SK-N-SH (cell line): Measurements from ENCODE around the gene MAPKAPK5. TPM values are rescaled to one million over a fixed set of nuclear protein-coding genes. Genes with fewer than 3 reads are reported as not detected.

Experiments used
- CTCF ChIA-PET: fragments of 300-600, 350-600 bp; formaldehyde crosslinking; extraction: SDS; loops from one replicate; lab custom pipeline; 2021; lab: Yijun Ruan, JAX
- POLR2A ChIA-PET: fragments of 350-600 bp; sonication (Branson Sonifier 250); formaldehyde crosslinking; extraction: SDS; loops from one replicate; lab custom pipeline; 2020; ENCODE audit warnings: antibody characterized with exemption, inconsistent platforms; lab: Yijun Ruan, JAX
- DNase-seq: peaks from one replicate; pipeline ENCODE4 v3.0.0; 2012
- H2AFZ ChIP-seq: fragments of 200-600 bp; sonication (generic); 2 replicates; pipeline ENCODE4 v1.8.1; 2016; ENCODE audit warnings: antibody characterized with exemption, mild to moderate bottlenecking, low read depth
- H3F3A ChIP-seq: fragments of 200-600 bp; sonication (generic); replicated peaks from 2 replicates; pipeline ENCODE3; 2016; ENCODE audit warnings: antibody characterized with exemption, mild to moderate bottlenecking; ENCODE audit not compliant: insufficient read depth
- H3K27ac ChIP-seq, 2 experiments: fragments of 200-500 bp in 1 of 2; fragments of 200-600 bp in 1 of 2; sonication (Bioruptor generic) in 1 of 2; sonication (generic), shearing (Covaris generic) in 1 of 2; 2 replicates each; pipeline versions ENCODE4 v1.5.1 to v1.6.1; 2014 to 2016; ENCODE audit warnings: low read depth in 2 of 2, inconsistent platforms in 1 of 2, low read length in 1 of 2, mild to moderate bottlenecking in 1 of 2, mixed read lengths in 1 of 2
- H3K27me3 ChIP-seq: fragments of 200-600 bp; sonication (generic), shearing (Covaris generic); 2 replicates; pipeline ENCODE4 v1.6.1; 2016; ENCODE audit warnings: mixed run types; ENCODE audit not compliant: insufficient read depth
- H3K36me3 ChIP-seq, 2 experiments: fragments of 200-500 bp in 1 of 2; fragments of 200-600 bp in 1 of 2; sonication (Bioruptor generic) in 1 of 2; sonication (generic) in 1 of 2; replicated peaks in 1 of 2; 2 replicates each; pipeline versions ENCODE3 to v1.5.1; 2014 to 2016; ENCODE audit warnings: low read length in 1 of 2, mild to moderate bottlenecking in 1 of 2; ENCODE audit not compliant: insufficient read depth in 2 of 2, control insufficient read depth in 1 of 2
- H3K4me1 ChIP-seq, 2 experiments: fragments of 200-500 bp in 1 of 2; fragments of 200-600 bp in 1 of 2; sonication (Bioruptor generic) in 1 of 2; sonication (generic), shearing (Covaris generic) in 1 of 2; 2 replicates each; pipeline versions ENCODE4 v1.5.1 to v1.6.1; 2014 to 2016; ENCODE audit warnings: low read depth in 1 of 2, low read length in 1 of 2, mixed run types in 1 of 2; ENCODE audit not compliant: insufficient read depth in 2 of 2, control insufficient read depth in 1 of 2
- H3K4me2 ChIP-seq: fragments of 200-600 bp; sonication (generic), shearing (Covaris generic); 2 replicates; pipeline ENCODE4 v1.6.1; 2017; ENCODE audit warnings: mixed run types
- H3K4me3 ChIP-seq, 2 experiments: fragments of 200-500 bp in 1 of 2; fragments of 200-600 bp in 1 of 2; sonication (Bioruptor generic) in 1 of 2; sonication (generic), shearing (Covaris generic) in 1 of 2; 2 replicates each; pipeline versions ENCODE4 v1.5.1 to v1.8.1; 2014 to 2016; ENCODE audit warnings: low read depth in 2 of 2, inconsistent platforms in 1 of 2, low read length in 1 of 2, mild to moderate bottlenecking in 1 of 2, mixed read lengths in 1 of 2, moderate library complexity in 1 of 2
- H3K79me2 ChIP-seq: fragments of 200-600 bp; sonication (generic); 2 replicates; pipeline ENCODE4 v1.8.1; 2017; ENCODE audit warnings: mild to moderate bottlenecking; ENCODE audit not compliant: insufficient read depth
- H3K9ac ChIP-seq: fragments of 200-600 bp; sonication (generic); 2 replicates; pipeline ENCODE4 v1.6.1; 2017; ENCODE audit warnings: mixed run types
- H3K9me2 ChIP-seq: fragments of 200-600 bp; sonication (generic); 2 replicates; pipeline ENCODE4 v1.6.1; 2017; ENCODE audit warnings: mixed run types
- H3K9me3 ChIP-seq: fragments of 200-600 bp; sonication (generic); 2 replicates; pipeline ENCODE4 v1.6.1; 2017; ENCODE audit warnings: mixed run types, mild to moderate bottlenecking, moderate library complexity
- H4K20me1 ChIP-seq: fragments of 200-600 bp; sonication (generic); 2 replicates; pipeline ENCODE4 v1.6.1; 2017; ENCODE audit warnings: mild to moderate bottlenecking, mixed run types; ENCODE audit not compliant: insufficient read depth
- CHD2 ChIP-seq: fragments of 150-350 bp; IDR thresholded peaks from 2 replicates; pipeline ENCODE4 v1.6.1; 2018; ENCODE audit warnings: low read length; ENCODE audit not compliant: partially characterized antibody
- GATA2 ChIP-seq: sonication (generic); formaldehyde crosslinking; IDR thresholded peaks from 2 replicates; pipeline ENCODE4 v1.5.0; 2020; ENCODE audit warnings: mild to moderate bottlenecking, missing genetic modification reagents
- MEF2A ChIP-seq: IDR thresholded peaks from 2 replicates; pipeline ENCODE4 v1.4.0; 2012; ENCODE audit warnings: low read depth, borderline replicate concordance
- MXI1 ChIP-seq: IDR thresholded peaks from 2 replicates; pipeline ENCODE4 v1.6.1; 2012; ENCODE audit warnings: mild to moderate bottlenecking, low read depth, low read length, improper control_type of control experiment
- NFIC ChIP-seq: IDR thresholded peaks from 2 replicates; pipeline ENCODE4 v1.4.0; 2012; ENCODE audit warnings: borderline replicate concordance
- POLR2AphosphoS5 ChIP-seq: IDR thresholded peaks from 2 replicates; pipeline ENCODE4 v1.6.1; 2012; ENCODE audit warnings: low read depth, low read length
- RAD21 ChIP-seq: IDR thresholded peaks from 2 replicates; pipeline ENCODE4 v1.6.1; 2012; ENCODE audit warnings: mild to moderate bottlenecking, low read length
- RCOR1 ChIP-seq: fragments of 150-350 bp; IDR thresholded peaks from 2 replicates; pipeline ENCODE4 v1.6.1; 2017; ENCODE audit warnings: antibody characterized with exemption, low read length
- RFX5 ChIP-seq: IDR thresholded peaks from 2 replicates; pipeline ENCODE4 v1.6.1; 2012; ENCODE audit warnings: mild to moderate bottlenecking, improper control_type of control experiment, low read length
- SMC3 ChIP-seq: IDR thresholded peaks from 2 replicates; pipeline ENCODE4 v1.6.1; 2012; ENCODE audit warnings: low read depth, low read length, improper control_type of control experiment
- TAF1 ChIP-seq: IDR thresholded peaks from 2 replicates; pipeline ENCODE4 v1.6.1; 2012; ENCODE audit warnings: low read depth, mild to moderate bottlenecking, low read length, moderate library complexity, borderline replicate concordance
- TCF12 ChIP-seq: IDR thresholded peaks from 2 replicates; pipeline ENCODE4 v1.4.0; 2012
- WGBS: methylation state at CpG from one replicate; pipeline ENCODE4 v1.1.6; 2017; ENCODE audit warnings: low lambda C conversion rate; 5-methylcytosine and 5-hydroxymethylcytosine counted together
- polyA plus RNA-seq, 3 experiments: library from polyadenylated mRNA; depleted of rRNA; stranded (reverse); fragments of >200 nt; gene quantifications; 2 replicates each; pipeline ENCODE4 v1.2.3, GENCODE V29; 2012
- TF ChIP-seq, protein P1 (sequence below): IDR thresholded peaks from 2 replicates; pipeline ENCODE4 v1.4.0; 2012; ENCODE audit warnings: low read depth, borderline replicate concordance
- TF ChIP-seq, protein P2 (sequence below): fragments of 200-600 bp; sonication (generic); IDR thresholded peaks from 2 replicates; pipeline ENCODE4 v1.6.1; 2017; ENCODE audit warnings: antibody characterized with exemption, mild to moderate bottlenecking, moderate library complexity
- TF ChIP-seq, protein P3 (sequence below): IDR thresholded peaks from 2 replicates; pipeline ENCODE4; 2012
- TF ChIP-seq, protein P4 (sequence below): IDR thresholded peaks from 2 replicates; pipeline ENCODE4 v1.4.0; 2012; ENCODE audit warnings: low read depth
- TF ChIP-seq, protein P5 (sequence below): IDR thresholded peaks from 2 replicates; pipeline ENCODE4 v1.6.1; 2012; ENCODE audit warnings: mild to moderate bottlenecking, low read depth, low read length, moderate library complexity

The MAPKAPK5 gene
- polyA plus RNA-seq, 1 of the 3 experiments (the other 2 are of a cell fraction) = 38.1 TPM

DNA sequence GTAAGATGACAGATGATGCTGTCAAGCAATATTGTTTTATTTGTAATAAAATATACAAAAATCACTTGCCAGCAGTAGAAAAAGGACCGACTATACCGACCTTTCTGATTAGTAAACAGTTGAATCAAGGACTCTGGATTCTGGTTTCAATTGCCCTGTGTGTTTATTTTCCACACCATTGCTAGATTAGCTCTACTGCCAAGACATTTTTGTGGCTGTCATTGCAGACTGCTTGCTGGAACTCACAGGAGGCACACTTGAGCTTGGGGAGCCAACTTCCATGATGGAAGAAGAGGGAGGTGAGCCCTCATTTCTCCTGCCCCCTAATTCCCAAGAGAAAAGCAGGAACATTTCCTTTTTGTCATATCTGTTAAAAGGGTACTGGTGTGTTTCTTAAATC is 51.3 kb downstream of the MAPKAPK5 start:
- peaks cover 54 to 72% of the 10 kb centered on the region in 2 experiments for H3K36me3 ChIP-seq

More for the DNA sequence above, 51.3 kb downstream of the MAPKAPK5 start:
- Histone ChIP-seq H3K4me2 (no peak overlapping the region), H3K4me3 (no peak overlapping the region; a peak in 1 of 4 replicates), H3K27me3 (no peaks in the 10 kb centered on the region), H3K79me2 (no peaks in the 10 kb centered on the region), H3K9me3 (no peaks in the 10 kb centered on the region), H3K9me2 (no peaks in the 10 kb centered on the region), H3K9ac (no peak overlapping the region), H3F3A (no peaks in the 10 kb centered on the region), H2AFZ (no peak overlapping the region), H3K4me1 (no peaks in the 10 kb centered on the region), H3K27ac (no peak overlapping the region), H4K20me1 (no peaks in the 10 kb centered on the region)
- POLR2A ChIA-PET = no interaction called here
- no peak for TF ChIP-seq SMC3
- TF ChIP-seq, protein P1, sequence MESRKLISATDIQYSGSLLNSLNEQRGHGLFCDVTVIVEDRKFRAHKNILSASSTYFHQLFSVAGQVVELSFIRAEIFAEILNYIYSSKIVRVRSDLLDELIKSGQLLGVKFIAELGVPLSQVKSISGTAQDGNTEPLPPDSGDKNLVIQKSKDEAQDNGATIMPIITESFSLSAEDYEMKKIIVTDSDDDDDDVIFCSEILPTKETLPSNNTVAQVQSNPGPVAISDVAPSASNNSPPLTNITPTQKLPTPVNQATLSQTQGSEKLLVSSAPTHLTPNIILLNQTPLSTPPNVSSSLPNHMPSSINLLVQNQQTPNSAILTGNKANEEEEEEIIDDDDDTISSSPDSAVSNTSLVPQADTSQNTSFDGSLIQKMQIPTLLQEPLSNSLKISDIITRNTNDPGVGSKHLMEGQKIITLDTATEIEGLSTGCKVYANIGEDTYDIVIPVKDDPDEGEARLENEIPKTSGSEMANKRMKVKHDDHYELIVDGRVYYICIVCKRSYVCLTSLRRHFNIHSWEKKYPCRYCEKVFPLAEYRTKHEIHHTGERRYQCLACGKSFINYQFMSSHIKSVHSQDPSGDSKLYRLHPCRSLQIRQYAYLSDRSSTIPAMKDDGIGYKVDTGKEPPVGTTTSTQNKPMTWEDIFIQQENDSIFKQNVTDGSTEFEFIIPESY = no peak
- no peak for TF ChIP-seq RAD21
- TF ChIP-seq CHD2 = no peak
- TF ChIP-seq TCF12 = no peak
- TF ChIP-seq, protein P2, sequence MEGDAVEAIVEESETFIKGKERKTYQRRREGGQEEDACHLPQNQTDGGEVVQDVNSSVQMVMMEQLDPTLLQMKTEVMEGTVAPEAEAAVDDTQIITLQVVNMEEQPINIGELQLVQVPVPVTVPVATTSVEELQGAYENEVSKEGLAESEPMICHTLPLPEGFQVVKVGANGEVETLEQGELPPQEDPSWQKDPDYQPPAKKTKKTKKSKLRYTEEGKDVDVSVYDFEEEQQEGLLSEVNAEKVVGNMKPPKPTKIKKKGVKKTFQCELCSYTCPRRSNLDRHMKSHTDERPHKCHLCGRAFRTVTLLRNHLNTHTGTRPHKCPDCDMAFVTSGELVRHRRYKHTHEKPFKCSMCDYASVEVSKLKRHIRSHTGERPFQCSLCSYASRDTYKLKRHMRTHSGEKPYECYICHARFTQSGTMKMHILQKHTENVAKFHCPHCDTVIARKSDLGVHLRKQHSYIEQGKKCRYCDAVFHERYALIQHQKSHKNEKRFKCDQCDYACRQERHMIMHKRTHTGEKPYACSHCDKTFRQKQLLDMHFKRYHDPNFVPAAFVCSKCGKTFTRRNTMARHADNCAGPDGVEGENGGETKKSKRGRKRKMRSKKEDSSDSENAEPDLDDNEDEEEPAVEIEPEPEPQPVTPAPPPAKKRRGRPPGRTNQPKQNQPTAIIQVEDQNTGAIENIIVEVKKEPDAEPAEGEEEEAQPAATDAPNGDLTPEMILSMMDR = no peak
- TF ChIP-seq, protein P3, sequence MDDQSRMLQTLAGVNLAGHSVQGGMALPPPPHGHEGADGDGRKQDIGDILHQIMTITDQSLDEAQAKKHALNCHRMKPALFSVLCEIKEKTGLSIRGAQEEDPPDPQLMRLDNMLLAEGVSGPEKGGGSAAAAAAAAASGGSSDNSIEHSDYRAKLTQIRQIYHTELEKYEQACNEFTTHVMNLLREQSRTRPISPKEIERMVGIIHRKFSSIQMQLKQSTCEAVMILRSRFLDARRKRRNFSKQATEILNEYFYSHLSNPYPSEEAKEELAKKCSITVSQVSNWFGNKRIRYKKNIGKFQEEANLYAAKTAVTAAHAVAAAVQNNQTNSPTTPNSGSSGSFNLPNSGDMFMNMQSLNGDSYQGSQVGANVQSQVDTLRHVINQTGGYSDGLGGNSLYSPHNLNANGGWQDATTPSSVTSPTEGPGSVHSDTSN = no peak
- TF ChIP-seq POLR2AphosphoS5 = no peak
- TF ChIP-seq NFIC = no peak
- TF ChIP-seq MXI1 = no peak
- TF ChIP-seq, protein P4, sequence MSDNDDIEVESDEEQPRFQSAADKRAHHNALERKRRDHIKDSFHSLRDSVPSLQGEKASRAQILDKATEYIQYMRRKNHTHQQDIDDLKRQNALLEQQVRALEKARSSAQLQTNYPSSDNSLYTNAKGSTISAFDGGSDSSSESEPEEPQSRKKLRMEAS = no peak
- TF ChIP-seq RFX5 = no peak
- TF ChIP-seq GATA2 (CRISPR knock-in tag) = no peak
- TF ChIP-seq MEF2A = no peak
- TF ChIP-seq, protein P5, sequence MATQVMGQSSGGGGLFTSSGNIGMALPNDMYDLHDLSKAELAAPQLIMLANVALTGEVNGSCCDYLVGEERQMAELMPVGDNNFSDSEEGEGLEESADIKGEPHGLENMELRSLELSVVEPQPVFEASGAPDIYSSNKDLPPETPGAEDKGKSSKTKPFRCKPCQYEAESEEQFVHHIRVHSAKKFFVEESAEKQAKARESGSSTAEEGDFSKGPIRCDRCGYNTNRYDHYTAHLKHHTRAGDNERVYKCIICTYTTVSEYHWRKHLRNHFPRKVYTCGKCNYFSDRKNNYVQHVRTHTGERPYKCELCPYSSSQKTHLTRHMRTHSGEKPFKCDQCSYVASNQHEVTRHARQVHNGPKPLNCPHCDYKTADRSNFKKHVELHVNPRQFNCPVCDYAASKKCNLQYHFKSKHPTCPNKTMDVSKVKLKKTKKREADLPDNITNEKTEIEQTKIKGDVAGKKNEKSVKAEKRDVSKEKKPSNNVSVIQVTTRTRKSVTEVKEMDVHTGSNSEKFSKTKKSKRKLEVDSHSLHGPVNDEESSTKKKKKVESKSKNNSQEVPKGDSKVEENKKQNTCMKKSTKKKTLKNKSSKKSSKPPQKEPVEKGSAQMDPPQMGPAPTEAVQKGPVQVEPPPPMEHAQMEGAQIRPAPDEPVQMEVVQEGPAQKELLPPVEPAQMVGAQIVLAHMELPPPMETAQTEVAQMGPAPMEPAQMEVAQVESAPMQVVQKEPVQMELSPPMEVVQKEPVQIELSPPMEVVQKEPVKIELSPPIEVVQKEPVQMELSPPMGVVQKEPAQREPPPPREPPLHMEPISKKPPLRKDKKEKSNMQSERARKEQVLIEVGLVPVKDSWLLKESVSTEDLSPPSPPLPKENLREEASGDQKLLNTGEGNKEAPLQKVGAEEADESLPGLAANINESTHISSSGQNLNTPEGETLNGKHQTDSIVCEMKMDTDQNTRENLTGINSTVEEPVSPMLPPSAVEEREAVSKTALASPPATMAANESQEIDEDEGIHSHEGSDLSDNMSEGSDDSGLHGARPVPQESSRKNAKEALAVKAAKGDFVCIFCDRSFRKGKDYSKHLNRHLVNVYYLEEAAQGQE = no peak
- no peak for TF ChIP-seq RCOR1
- no peak for TF ChIP-seq TAF1
- CTCF ChIA-PET = no interaction called here
- no peak for DNase-seq
- 96% methylated on average over 2 of the region's 2 CpGs for WGBS
